SK-N-SH (cell line): ENCODE measurements around the gene COL24A1.

ENCODE experiments used
- EZH2phosphoT487 ChIP-seq: fragments of 200-600 bp; sonication (generic); IDR thresholded peaks from 2 replicates; pipeline ENCODE4 v1.6.1; 2017; ENCODE audit warnings: low read depth, mixed run types, mild to moderate bottlenecking, antibody characterized with exemption, moderate library complexity, borderline replicate concordance
- FOSL2 ChIP-seq: IDR thresholded peaks from 2 replicates; pipeline ENCODE4 v1.4.0; 2012; ENCODE audit warnings: low read depth, mild to moderate bottlenecking, moderate library complexity, borderline replicate concordance
- GABPA ChIP-seq: IDR thresholded peaks from 2 replicates; pipeline ENCODE4 v1.4.0; 2012; ENCODE audit warnings: low read depth, mild to moderate bottlenecking
- GATA2 ChIP-seq: sonication (generic); formaldehyde crosslinking; IDR thresholded peaks from 2 replicates; pipeline ENCODE4 v1.5.0; 2020; ENCODE audit warnings: mild to moderate bottlenecking, missing genetic modification reagents
- JUND ChIP-seq: IDR thresholded peaks from 2 replicates; pipeline ENCODE4 v1.4.0; 2012
- NRF1 ChIP-seq: IDR thresholded peaks from 2 replicates; pipeline ENCODE4 v1.6.1; 2012; ENCODE audit warnings: low read depth, mild to moderate bottlenecking, low read length
- POLR2AphosphoS5 ChIP-seq: IDR thresholded peaks from 2 replicates; pipeline ENCODE4 v1.6.1; 2012; ENCODE audit warnings: low read depth, low read length
- SIN3A ChIP-seq: IDR thresholded peaks from 2 replicates; pipeline ENCODE4 v1.6.1; 2012; ENCODE audit warnings: low read depth, mild to moderate bottlenecking, low read length, moderate library complexity, borderline replicate concordance
- TAF1 ChIP-seq: IDR thresholded peaks from 2 replicates; pipeline ENCODE4 v1.6.1; 2012; ENCODE audit warnings: low read depth, mild to moderate bottlenecking, low read length, moderate library complexity, borderline replicate concordance
- TEAD4 ChIP-seq: IDR thresholded peaks from 2 replicates; pipeline ENCODE4 v1.4.0; 2012; ENCODE audit warnings: mild to moderate bottlenecking, borderline replicate concordance; ENCODE audit not compliant: insufficient read depth
- TF ChIP-seq, protein P1 (sequence below): fragments of 200-600 bp; sonication (generic); IDR thresholded peaks from 2 replicates; pipeline ENCODE4 v1.6.1; 2017; ENCODE audit warnings: antibody characterized with exemption, mild to moderate bottlenecking, moderate library complexity
- TF ChIP-seq, protein P2 (sequence below): IDR thresholded peaks from 2 replicates; pipeline ENCODE4 v1.6.1; 2012; ENCODE audit warnings: mild to moderate bottlenecking, low read depth, low read length, moderate library complexity

DNA sequence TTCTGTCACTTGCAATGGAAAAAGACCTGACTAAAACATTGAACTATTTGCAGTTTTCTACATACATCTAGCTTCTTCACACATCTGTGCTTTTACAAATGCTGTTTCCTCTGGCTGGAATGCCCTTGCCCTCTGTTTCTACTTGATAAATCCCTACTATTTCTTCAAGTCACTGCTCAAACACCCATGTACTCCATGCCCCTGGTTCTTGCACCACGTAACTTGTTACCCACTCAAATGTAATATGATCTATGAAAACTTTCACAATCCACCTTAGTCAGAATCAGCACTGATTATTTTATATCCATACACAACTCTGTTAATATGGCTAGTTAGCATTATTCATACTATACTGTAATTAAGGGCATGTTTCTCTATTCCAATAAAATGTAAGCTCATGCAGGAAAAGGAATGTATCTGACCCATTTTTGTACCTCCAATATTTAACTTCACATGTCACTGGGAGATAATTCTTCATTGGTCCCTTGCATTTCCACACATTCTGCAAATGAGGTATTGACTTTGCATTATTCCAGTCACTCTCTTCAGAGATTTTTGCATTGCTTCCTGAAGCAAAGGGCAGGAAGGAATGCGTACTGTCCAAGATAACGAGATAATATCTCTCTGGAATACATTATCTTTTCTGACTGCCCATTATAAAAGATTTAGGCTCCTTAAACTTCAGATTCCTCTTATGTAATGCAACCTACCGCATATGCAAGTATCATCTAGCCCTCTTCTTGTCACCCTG, 158.3 kb downstream of the COL24A1 start:
- TF ChIP-seq NRF1 = no peak
- TF ChIP-seq, protein P1, sequence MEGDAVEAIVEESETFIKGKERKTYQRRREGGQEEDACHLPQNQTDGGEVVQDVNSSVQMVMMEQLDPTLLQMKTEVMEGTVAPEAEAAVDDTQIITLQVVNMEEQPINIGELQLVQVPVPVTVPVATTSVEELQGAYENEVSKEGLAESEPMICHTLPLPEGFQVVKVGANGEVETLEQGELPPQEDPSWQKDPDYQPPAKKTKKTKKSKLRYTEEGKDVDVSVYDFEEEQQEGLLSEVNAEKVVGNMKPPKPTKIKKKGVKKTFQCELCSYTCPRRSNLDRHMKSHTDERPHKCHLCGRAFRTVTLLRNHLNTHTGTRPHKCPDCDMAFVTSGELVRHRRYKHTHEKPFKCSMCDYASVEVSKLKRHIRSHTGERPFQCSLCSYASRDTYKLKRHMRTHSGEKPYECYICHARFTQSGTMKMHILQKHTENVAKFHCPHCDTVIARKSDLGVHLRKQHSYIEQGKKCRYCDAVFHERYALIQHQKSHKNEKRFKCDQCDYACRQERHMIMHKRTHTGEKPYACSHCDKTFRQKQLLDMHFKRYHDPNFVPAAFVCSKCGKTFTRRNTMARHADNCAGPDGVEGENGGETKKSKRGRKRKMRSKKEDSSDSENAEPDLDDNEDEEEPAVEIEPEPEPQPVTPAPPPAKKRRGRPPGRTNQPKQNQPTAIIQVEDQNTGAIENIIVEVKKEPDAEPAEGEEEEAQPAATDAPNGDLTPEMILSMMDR = no peak
- TF ChIP-seq EZH2phosphoT487 = no peak
- no peak for TF ChIP-seq GABPA
- TF ChIP-seq TAF1 = no peak
- TF ChIP-seq, protein P2, sequence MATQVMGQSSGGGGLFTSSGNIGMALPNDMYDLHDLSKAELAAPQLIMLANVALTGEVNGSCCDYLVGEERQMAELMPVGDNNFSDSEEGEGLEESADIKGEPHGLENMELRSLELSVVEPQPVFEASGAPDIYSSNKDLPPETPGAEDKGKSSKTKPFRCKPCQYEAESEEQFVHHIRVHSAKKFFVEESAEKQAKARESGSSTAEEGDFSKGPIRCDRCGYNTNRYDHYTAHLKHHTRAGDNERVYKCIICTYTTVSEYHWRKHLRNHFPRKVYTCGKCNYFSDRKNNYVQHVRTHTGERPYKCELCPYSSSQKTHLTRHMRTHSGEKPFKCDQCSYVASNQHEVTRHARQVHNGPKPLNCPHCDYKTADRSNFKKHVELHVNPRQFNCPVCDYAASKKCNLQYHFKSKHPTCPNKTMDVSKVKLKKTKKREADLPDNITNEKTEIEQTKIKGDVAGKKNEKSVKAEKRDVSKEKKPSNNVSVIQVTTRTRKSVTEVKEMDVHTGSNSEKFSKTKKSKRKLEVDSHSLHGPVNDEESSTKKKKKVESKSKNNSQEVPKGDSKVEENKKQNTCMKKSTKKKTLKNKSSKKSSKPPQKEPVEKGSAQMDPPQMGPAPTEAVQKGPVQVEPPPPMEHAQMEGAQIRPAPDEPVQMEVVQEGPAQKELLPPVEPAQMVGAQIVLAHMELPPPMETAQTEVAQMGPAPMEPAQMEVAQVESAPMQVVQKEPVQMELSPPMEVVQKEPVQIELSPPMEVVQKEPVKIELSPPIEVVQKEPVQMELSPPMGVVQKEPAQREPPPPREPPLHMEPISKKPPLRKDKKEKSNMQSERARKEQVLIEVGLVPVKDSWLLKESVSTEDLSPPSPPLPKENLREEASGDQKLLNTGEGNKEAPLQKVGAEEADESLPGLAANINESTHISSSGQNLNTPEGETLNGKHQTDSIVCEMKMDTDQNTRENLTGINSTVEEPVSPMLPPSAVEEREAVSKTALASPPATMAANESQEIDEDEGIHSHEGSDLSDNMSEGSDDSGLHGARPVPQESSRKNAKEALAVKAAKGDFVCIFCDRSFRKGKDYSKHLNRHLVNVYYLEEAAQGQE = no peak
- TF ChIP-seq TEAD4 = no peak
- no peak for TF ChIP-seq FOSL2
- no peak for TF ChIP-seq JUND
- TF ChIP-seq POLR2AphosphoS5 = no peak
- TF ChIP-seq GATA2 (CRISPR knock-in tag) = no peak
- no peak for TF ChIP-seq SIN3A
